Suprapubic skin (tissue), 4 donors: ENCODE measurements around the gene MCF2L2.

ENCODE experiments used
- POLR2A ChIP-seq, 2 donors: fragments of 450-650 bp; IDR thresholded peaks; one replicate each; pipeline ENCODE4 v1.6.1; 2017; ENCODE audit warnings: antibody characterized with exemption in 2 of 2, mild to moderate bottlenecking in 2 of 2, moderate library complexity in 2 of 2
- POLR2AphosphoS5 ChIP-seq, 3 donors: sonication (generic); formaldehyde crosslinking; IDR thresholded peaks; one replicate each; pipeline ENCODE4 v1.6.1; 2017; ENCODE audit warnings: antibody characterized with exemption in 3 of 3
- TF ChIP-seq, protein P1 (sequence below), 2 donors: fragments of 200-600 bp in 1 of 2; fragments of 450-650 bp in 1 of 2; sonication (generic) in 1 of 2; IDR thresholded peaks; one replicate each; pipeline ENCODE4 v1.5.1; 2016 to 2019; ENCODE audit warnings: antibody characterized with exemption in 2 of 2, mild to moderate bottlenecking in 1 of 2, moderate library complexity in 1 of 2

DNA sequence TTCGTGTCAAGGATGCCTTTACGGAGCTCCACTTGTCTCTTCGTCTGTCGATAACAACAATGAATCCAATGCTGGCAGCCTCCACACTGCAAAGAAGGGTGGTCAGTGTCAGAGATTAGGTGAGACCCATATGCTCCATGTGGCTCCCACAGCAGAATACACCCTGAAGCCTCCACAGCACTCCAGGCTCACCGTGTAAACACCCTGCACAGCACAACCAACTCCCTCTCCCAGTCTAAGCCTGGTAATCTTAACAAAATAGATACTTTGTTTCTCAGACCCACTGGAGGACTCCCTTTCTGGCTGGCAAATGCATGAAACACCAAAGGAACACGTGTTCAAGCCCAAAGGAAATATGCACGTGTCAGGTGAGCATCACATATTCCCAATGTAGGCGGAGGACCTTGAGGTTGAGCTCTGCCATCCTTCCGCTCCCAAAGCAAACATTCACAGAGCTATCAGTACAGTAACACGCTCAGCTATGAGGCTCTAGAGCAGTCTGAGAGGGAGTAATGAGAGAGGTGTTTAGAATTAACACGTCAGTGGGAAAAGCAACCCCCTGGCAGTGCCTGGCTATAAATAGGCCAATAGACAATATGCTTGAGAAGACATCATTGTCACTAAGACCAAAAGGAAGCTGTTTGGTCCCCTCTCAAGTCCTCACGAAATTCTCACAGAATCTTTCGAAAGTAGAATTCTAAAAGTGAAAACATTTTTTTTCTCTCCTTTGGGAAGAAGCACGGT, 86.7 kb downstream of the MCF2L2 start:
- TF ChIP-seq POLR2AphosphoS5 (IDR thresholded peaks at IDR 0.05): no peak
- TF ChIP-seq, protein P1, sequence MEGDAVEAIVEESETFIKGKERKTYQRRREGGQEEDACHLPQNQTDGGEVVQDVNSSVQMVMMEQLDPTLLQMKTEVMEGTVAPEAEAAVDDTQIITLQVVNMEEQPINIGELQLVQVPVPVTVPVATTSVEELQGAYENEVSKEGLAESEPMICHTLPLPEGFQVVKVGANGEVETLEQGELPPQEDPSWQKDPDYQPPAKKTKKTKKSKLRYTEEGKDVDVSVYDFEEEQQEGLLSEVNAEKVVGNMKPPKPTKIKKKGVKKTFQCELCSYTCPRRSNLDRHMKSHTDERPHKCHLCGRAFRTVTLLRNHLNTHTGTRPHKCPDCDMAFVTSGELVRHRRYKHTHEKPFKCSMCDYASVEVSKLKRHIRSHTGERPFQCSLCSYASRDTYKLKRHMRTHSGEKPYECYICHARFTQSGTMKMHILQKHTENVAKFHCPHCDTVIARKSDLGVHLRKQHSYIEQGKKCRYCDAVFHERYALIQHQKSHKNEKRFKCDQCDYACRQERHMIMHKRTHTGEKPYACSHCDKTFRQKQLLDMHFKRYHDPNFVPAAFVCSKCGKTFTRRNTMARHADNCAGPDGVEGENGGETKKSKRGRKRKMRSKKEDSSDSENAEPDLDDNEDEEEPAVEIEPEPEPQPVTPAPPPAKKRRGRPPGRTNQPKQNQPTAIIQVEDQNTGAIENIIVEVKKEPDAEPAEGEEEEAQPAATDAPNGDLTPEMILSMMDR (IDR thresholded peaks at IDR 0.05): no peak
- no peak for TF ChIP-seq POLR2A (IDR thresholded peaks at IDR 0.05)
